HG03354 (cell line): ENCODE results near the gene CACNA1E.

Experiments
- ATAC-seq: cut with Tn5 transposase; IDR thresholded peaks from one replicate; pipeline ENCODE4 v1.9.1; 2021; ENCODE audit warnings: mild to moderate bottlenecking; ENCODE audit not compliant: unreplicated experiment, poor library complexity, severe bottlenecking

CACNA1E gene

GRCh38 chr1:181661569-181661968 is 178.3 kb downstream of the CACNA1E start:
- no peak for ATAC-seq

GRCh38 chr1:181662606-181663005 is 179.3 kb downstream of the CACNA1E start:
- no peak for ATAC-seq

DNA sequence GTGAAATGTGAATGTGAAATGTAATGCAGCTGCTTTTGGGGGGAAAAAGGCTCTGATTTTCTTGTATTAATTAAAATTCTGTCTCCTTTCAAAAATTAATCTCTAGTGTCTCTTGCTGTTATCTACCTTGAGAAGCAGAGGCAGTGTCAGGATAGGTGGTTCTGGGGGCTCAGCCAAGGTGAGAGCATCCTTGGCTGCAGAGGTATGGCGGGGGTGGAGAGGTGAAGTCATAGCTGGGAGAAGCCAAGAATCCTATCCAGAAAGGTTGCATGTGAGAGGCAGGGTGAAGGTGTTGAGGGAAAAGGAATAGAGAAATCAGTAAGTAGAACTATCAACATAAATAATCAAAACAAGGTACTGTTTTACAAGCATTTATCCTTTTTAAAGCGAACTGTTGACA is 181.2 kb downstream of the CACNA1E start:
- ATAC-seq = no peak

DNA sequence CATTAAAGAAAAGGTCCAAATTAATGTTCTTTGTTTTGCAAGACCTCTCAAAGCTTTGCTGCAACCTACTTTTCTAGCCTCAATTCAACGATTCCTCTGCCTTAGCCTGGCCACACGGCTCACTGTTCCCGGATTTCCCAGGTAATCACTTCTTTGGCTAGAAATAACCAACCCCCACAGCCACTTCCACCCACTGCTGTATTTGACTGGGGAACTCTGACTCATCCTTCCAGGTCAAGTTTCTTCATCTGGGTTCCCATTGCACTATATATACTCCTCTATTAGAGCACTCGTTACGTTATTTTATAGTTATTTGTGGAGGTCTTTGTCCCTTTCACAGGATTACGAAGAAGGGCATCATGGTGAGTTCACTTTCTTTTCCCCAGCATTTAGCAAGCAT is 185.9 kb downstream of the CACNA1E start:
- no peak for ATAC-seq

DNA sequence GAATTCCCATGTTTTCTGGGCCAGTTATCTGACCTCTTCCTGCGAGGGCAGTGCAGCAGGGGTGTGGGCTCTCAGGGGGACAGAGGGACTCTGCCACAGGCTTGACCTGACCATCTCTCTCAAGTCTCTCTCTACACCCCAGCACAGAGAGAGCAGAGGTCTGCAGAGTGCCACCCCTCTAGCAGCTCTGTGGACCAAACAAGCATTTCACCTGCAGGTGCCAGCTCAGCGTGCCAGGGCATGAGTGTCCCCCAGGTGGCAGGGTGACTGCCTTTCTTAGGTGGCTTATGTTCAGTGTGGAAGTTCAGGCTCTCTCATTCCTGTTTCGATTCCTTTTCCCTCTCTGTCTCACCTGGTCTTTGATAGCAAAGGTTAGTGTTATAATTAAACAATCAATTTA is 191.3 kb downstream of the CACNA1E start:
- ATAC-seq = no peak

- ATAC-seq = no peak
These were observed 192.0 kb downstream of the CACNA1E start for GRCh38 chr1:181675091-181675917.

GRCh38 chr1:181675918-181676190 is 192.5 kb downstream of the CACNA1E start:
- no peak for ATAC-seq

- ATAC-seq = no peak
These were observed 193.0 kb downstream of the CACNA1E start for GRCh38 chr1:181676269-181676668.

DNA sequence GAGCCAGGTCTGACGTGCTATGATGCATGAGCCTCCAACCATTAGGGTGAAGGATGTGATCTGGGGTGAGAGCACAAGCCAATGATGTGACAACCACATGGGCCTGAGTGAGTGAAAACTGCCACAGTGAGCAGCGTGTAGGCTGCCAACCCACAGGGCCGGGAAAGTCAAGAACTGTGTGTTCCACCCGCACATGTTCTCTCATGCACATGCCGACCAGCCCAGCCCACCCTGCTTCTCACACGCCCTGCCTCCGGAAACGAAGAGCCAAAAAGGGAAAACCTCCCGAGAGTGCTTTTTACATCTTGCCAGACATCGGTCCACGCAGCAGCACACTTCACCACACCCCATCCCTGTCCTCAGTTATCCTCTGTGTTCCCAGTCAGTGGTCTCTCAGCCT is 197.0 kb downstream of the CACNA1E start:
- ATAC-seq = no peak

GRCh38 chr1:181680871-181681270 is 197.6 kb downstream of the CACNA1E start:
- no peak for ATAC-seq

- no peak for ATAC-seq
These were observed 201.9 kb downstream of the CACNA1E start for GRCh38 chr1:181685211-181685610.

DNA sequence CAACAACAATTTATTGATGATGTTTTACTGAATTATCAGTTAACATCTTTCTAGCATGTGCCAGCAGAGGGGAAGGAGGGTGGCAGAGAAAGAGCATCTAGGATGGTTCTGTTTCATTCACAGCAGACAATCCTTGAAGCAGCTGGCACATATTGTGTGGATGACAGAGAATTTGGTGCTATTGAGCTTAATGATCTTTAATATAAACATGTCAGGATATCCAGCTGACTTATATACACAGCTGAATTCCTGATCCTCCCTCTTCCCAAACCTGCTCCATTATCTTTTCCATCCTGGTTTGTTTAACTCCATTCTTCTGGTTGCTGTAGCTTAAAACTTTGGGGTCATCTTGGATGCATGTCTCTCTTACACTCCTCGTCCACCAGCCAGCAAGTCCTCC is 218.6 kb downstream of the CACNA1E start:
- ATAC-seq = no peak

DNA sequence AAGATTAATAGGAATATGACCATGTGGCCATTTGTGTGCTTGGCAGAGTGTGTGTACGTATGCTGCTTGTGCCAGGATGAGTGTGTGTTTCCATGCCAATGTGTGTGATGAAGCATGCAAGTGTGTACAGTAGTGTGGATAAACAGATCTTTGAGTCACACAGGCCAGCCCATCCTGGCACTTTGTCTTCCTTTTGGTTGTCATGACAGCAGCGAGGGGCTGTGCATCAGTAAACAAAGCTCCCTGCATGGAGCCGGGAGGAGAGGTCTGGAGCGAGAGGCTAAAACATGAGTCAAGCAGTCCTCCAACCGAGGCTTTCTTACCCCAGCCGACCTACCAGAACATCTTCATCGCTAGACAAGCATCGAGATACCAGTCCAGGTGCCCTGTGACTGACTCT is 221.2 kb downstream of the CACNA1E start:
- no peak for ATAC-seq

GRCh38 chr1:181711820-181712219 is 228.5 kb downstream of the CACNA1E start:
- no peak for ATAC-seq

GRCh38 chr1:181712711-181713110 is 229.4 kb downstream of the CACNA1E start:
- ATAC-seq = no peak

GRCh38 chr1:181714428-181714827 is 231.1 kb downstream of the CACNA1E start:
- ATAC-seq = no peak

- no peak for ATAC-seq
These were observed 234.7 kb downstream of the CACNA1E start for GRCh38 chr1:181718034-181718433.

DNA sequence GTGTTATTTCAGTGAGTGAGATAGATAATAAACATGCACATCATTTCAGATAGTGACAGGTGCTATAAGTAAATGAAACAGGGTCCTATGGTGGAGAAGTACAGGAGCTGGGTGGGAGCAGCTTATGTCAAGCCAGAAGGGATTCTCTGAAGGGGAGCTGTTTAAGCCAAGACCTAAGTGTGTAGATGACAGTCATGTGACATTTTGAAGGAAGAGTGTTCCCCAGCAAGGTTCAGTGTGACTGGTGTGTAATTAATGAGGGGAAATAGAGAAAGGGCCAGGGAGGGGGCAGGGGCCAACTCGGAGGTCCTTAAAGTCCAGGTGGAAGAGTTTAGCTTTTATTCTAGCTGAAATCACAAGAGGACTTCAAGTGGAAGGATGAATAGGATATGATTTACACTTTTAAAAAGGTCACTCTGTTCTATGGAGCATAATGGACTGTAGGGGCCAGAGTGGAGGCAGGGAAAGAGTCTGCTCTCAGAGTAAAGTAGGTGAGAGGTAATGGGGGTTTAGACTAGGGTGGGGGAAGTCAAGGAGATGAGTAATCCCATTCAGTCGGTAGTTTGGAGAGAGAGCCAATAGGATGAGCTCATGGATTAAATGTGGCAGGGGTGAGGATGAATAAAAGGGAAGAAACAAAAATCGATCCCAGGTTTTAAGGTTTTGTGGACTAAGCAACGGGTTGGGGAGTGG is 243.1 kb downstream of the CACNA1E start:
- no peak for ATAC-seq

- no peak for ATAC-seq
These were observed 247.3 kb downstream of the CACNA1E start for GRCh38 chr1:181730606-181731005.

GRCh38 chr1:181732218-181732990 is 249.1 kb downstream of the CACNA1E start:
- ATAC-seq = no peak

GRCh38 chr1:181733486-181733885 is 250.2 kb downstream of the CACNA1E start:
- no peak for ATAC-seq
